GM10266 (cell line): ENCODE data around the gene RSAD2.

Experiments used
- DNase-seq: peaks from one replicate; pipeline ENCODE4 v3.0.0; 2012; ENCODE audit errors: extremely low spot score
- TF ChIP-seq, protein P1 (sequence below): IDR thresholded peaks from 2 replicates; pipeline ENCODE4 v1.5.1; 2012; ENCODE audit warnings: mild to moderate bottlenecking, low read depth; ENCODE audit not compliant: control insufficient read depth, insufficient read depth; ENCODE audit errors: missing control alignments

The RSAD2 gene

DNA sequence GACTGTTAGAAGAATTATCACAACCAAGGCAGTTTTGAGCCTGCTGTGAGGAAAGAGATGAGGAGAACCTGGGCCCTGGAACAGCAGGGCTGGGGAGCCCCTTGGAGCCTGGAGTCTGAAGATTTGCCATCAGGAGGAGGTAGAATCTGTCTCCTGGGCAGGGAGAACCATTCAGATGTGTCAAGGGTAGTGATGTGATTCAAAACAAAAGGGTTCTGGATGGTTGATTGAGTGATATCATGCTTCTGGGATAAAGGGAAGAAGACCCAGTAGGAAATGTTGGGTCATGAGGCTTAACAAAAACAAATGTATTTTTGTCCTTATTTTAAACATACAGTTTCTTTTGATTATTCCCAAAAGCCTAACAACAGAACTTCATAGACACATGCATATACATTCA, 68.2 kb downstream of the RSAD2 start:
- TF ChIP-seq, protein P1, sequence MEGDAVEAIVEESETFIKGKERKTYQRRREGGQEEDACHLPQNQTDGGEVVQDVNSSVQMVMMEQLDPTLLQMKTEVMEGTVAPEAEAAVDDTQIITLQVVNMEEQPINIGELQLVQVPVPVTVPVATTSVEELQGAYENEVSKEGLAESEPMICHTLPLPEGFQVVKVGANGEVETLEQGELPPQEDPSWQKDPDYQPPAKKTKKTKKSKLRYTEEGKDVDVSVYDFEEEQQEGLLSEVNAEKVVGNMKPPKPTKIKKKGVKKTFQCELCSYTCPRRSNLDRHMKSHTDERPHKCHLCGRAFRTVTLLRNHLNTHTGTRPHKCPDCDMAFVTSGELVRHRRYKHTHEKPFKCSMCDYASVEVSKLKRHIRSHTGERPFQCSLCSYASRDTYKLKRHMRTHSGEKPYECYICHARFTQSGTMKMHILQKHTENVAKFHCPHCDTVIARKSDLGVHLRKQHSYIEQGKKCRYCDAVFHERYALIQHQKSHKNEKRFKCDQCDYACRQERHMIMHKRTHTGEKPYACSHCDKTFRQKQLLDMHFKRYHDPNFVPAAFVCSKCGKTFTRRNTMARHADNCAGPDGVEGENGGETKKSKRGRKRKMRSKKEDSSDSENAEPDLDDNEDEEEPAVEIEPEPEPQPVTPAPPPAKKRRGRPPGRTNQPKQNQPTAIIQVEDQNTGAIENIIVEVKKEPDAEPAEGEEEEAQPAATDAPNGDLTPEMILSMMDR, result no peak
- no peak for DNase-seq

DNA sequence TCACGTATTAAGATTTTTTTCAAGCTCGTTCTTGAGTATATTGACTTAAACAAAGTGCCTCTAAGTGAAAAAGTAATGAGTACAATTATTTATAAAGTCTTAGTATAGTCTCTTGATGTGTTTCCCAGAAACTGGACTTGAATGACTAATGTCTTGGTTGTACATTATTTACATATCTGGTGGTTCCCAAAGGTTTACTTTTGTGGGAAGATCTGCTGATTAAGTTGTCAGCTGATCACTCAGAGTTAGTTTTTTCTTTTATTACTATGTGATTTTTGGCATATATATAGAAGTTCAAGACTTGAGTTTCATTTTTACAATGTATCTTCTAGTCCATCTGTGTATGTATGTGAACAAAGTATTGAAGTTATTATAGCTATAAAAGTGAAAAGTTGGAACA, 69.1 kb downstream of the RSAD2 start:
- TF ChIP-seq, protein P1, result no peak
- DNase-seq, result no peak
